T follicular helper cell (primary cell): Measurements from ENCODE around the gene CTNNA3.

Experiments used
- DNase-seq: peaks from one replicate; pipeline ENCODE4 v3.0.0-alpha.2; 2020; ENCODE audit warnings: low read depth

The CTNNA3 gene

GRCh38 chr10:67665491-67665890, 30.5 kb downstream of the CTNNA3 start:
- DNase-seq, result no peak

- no peak for DNase-seq
These were observed 31.1 kb downstream of the CTNNA3 start for GRCh38 chr10:67664942-67665341.

DNA sequence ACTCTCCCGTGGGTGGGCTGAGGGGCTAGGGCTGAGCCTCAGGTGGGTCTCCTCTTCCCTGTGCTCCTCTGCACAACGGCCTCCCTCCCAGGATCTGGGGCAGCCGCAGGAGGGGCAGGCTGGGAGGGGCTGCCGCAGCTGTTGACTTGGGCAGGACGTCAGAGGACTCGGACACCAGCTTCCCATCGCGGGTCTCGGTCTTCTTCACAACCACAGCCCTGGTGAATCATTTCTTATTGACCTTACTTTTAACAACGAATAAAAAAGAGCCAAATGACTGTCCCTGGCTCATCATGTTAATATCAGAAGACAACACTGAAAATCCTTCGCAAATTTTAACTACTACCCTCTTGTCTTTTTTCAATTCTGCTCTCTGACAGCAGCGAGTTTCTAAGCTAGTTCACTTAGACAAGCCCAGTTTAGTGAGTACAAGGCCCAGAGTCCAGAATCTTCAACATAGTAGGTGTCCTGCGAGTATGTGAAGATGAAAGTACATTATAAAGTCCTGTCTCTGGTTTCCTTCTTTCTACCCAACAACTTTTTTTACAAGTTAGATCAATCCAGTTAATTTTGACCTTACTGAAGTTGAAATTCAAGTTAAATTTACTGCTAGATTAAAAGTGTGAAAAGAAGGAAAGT, 32.4 kb downstream of the CTNNA3 start:
- no peak for DNase-seq

DNA sequence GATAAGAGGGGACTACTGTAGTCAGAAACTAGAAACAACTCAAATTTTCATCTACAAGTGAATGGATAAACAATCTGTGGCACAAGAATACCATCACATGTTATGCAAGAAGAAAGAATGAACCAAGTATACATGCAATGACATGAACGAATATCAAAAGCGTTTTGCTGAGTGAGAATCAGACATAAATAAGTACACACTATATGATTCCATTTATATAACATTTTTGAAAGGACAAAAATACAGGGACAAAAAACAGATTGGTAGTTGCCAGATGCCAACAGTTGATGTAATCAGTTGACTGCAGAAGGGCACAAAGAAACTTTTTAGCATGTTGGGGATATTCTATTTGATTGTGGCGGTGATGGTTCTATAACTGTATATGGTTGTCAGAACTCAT, 33.6 kb downstream of the CTNNA3 start:
- DNase-seq, result no peak

DNA sequence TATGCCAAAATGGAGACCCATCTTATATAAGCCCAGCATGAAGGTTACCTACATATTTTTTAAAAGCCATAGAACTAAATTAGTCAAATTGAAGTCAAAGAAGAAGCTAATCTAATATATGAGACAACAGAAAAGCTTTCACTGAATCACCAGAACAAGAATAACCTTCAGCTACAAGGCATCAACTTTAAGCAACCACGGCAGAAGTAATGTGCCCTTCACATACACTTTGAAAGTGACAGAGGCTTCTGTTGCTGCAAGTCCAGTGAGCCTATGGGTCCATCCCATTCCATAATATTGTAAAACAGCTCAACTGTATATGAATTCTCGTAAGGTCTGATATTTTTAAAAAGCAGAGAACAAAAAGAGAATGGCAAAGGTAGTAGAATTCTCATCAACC, 36.5 kb downstream of the CTNNA3 start:
- DNase-seq, result no peak

GRCh38 chr10:67657775-67658174, 38.2 kb downstream of the CTNNA3 start:
- DNase-seq, result no peak

GRCh38 chr10:67650558-67650957, 45.4 kb downstream of the CTNNA3 start:
- no peak for DNase-seq

DNA sequence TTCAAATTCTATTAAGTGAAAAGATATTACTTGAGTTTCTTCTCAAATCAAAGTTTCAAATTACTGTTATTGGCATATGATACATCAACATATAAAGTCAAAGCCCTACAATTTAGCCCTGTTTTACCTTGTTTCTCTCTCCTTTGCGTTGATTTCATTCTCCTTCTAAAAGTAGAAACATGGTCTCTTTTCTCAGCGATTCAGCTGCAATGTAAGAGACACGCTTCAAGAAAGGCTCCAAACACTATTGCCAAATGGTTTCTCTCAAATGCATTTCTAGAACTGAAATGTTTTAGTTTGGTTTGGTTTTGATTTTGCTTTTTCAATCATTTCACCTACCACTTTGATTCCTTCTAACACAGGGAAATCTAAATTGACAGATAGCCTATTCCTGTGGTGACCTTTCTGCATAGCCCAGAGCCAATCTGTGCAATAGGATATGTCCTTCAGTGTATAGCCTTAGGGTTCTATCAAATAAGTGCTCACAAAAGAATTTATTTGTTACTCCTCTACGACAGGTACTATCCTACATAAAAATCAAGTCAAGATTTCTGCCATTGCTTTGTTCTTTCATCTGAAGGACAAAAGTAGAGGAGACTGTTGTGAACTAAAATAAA, 47.3 kb downstream of the CTNNA3 start:
- DNase-seq, result no peak

- no peak for DNase-seq
These were observed 65.1 kb downstream of the CTNNA3 start for GRCh38 chr10:67630904-67631303.

DNA sequence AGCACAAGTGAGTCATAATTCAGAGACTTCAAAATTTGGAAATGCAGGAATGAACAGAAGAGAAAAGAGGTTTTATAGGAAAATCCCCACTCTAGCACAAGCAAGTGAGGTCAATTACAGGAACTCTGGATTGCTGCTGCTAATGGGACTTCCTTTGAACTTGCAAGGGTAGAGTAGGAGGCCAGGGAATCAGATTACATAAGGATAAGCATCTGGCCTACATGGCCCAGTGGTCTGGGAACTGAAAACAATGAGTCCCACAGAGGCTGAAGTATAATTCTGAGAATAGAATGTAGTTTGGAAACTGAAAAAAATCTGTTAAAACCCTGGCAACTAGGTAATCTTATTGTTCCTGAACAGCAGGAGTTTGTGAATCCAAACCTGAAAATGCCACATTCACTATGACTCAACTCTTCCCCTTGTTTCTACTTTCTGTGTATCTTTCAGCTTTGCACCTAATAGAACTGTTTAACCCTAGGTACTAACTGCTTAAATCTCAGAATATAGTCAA, 66.5 kb downstream of the CTNNA3 start:
- no peak for DNase-seq

- DNase-seq, result no peak
These were observed 73.0 kb downstream of the CTNNA3 start for GRCh38 chr10:67622984-67623383.

- DNase-seq, result no peak
These were observed 73.5 kb downstream of the CTNNA3 start for GRCh38 chr10:67622511-67622910.

- DNase-seq, result no peak
These were observed 74.2 kb downstream of the CTNNA3 start for GRCh38 chr10:67621834-67622233.

GRCh38 chr10:67618116-67618515, 77.9 kb downstream of the CTNNA3 start:
- no peak for DNase-seq

DNA sequence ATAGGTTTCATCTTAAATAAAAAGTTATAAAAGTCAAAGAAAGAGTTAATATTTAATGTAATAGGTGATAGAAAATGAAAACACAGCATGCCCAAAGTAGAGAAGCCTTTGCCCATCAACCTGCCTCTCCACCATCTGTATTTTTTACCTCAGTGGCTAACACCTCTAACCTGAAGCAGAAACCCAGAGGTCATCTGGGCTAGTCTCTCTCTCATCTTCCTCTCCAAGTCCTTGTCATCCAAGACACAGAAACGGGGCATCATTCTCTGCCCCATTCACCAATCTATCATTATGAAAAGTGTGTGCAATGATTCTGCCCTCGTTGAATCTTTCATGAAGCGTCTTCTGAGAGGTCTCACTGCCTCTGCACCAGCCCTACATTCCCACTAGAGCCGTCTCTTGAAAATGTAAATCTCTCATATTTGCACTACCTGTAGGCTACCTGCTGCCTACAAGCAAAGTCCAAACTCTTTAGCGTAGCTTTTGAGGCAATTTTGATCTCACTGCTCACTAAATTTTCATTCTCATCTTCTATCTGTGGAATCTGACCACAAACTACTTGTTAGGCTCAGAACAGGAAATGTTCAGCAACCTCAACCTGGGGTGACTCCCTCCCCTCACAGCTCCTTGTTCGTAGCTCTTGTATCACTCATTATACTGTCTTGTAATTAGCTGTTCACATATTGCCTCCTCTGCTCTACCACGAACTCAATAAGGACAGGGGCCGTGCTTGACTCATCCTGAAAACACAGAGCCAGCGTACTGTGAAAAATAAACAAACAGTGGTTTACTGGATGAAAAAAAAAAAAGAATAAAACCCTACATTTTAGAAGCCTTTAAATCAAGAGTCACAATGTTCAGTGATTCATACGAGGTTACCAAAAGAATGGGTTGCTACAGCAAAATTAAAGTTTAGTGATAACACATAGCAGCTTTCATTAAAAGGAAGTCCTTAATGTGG, 83.1 kb downstream of the CTNNA3 start:
- peak; percentile 33 for DNase-seq

DNA sequence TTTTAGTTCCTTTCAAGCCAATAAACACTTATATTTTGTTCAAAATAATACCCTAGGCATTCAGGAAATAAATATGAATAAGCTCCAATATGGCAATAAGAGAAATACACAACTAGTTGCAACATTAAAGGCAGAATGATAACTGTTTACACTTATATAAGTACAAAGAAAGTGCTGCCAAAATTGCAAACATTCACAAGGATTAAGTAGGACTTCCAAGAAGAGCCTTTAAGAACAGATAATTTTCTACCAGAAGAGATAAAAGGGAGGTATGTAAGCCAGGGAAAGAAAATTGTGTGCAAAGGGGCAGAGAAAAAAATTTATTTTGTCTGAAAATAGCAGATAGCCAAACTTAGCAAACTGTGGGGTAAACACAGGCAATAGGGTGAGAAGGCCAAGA, 83.8 kb downstream of the CTNNA3 start:
- DNase-seq, result no peak

GRCh38 chr10:67609996-67610793, 85.8 kb downstream of the CTNNA3 start:
- DNase-seq, result no peak

DNA sequence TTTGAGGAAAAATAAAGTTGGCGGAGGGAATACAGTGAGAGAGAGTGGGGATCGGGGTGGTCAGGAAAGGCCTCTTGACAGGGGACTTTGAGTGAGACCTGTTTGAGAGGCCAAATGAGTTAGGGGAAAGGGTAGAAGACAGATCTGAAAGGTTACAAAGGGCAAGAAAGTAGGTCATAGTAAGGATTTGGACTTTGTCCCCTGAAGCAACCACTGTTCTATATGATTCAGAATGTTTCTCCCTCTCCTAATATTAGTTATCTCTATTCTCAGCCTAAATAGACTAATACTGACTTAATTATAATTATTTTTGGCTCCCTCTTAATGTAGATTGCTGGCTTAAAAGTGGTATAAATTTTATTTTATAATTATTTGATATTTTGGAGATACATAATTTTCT, 88.0 kb downstream of the CTNNA3 start:
- no peak for DNase-seq

- DNase-seq, result no peak
These were observed 88.5 kb downstream of the CTNNA3 start for GRCh38 chr10:67607472-67607871.

DNA sequence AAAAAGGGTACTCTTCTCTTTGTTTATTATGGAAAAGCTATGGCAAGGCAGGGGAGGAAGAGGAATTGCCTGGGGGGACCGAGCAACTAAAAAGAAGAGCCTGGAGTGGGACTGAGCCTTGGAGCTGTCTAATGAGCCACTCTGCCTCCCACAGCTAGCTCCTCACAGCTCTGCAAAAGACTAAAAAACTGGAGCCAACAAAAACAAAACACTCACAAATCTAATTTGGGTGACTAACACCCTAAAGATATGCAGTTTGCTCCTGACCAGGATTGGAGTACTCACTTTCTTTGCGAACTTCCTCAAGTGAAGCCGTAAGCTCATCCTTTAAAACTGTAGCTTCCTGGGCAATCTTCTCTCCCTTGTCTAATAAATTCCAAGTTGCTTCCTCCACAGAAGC, 89.4 kb downstream of the CTNNA3 start:
- DNase-seq, result no peak

DNA sequence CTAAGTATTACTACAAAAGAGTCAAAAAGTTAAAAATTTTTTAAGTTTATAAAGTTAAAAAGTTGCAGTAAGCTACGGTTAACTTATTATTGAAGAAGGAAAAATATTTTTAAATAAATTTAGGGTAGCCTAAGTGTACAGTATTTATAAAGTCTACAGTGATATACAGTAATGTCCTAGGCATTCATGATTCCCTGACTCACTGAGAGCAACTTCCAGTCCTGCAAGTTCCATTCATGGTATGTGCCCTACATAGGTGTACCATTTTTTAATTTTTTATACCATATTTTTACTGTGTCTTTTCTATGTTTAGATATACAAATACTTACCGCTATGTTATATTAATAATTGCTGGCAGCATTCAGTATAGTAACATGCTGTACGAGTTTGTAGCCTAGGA, 92.3 kb downstream of the CTNNA3 start:
- DNase-seq, result no peak

- DNase-seq, result no peak
These were observed 92.9 kb downstream of the CTNNA3 start for GRCh38 chr10:67603086-67603485.
